Osteoblast (primary cell): Measurements from ENCODE around the gene ATG7. TPM values are rescaled to one million over a fixed set of nuclear protein-coding genes. Genes with fewer than 3 reads are reported as not detected.
"Not testable (repeated sequence)": the region's sequence is repeated elsewhere in the genome, so short reads cannot be mapped to it uniquely, and the experiment has no call there.

ENCODE experiments used
- DNase-seq: peaks from one replicate; pipeline ENCODE4 v3.0.0; 2011; ENCODE audit warnings: low spot score, mixed read lengths; ENCODE audit not compliant: insufficient read length; ENCODE audit errors: missing footprints
- H2AFZ ChIP-seq: 2 replicates; pipeline ENCODE4 v1.6.0; 2011; ENCODE audit warnings: mild to moderate bottlenecking, low read length
- H3K27ac ChIP-seq: 2 replicates; pipeline ENCODE4 v1.5.1; 2011; ENCODE audit warnings: mild to moderate bottlenecking, low read depth, low read length, moderate library complexity
- H3K27me3 ChIP-seq: 2 replicates; pipeline ENCODE4 v1.6.0; 2012; ENCODE audit warnings: mild to moderate bottlenecking, control low read depth, inconsistent platforms, low read length, moderate library complexity; ENCODE audit not compliant: insufficient read depth
- H3K36me3 ChIP-seq: 2 replicates; pipeline ENCODE4 v1.5.1; 2011; ENCODE audit warnings: mild to moderate bottlenecking, low read length, control low read depth, moderate library complexity; ENCODE audit not compliant: insufficient read depth
- H3K4me1 ChIP-seq: 2 replicates; pipeline ENCODE4 v1.5.1; 2011; ENCODE audit warnings: mild to moderate bottlenecking, low read length, control low read depth, moderate library complexity; ENCODE audit not compliant: insufficient read depth
- H3K4me2 ChIP-seq: 2 replicates; pipeline ENCODE4 v1.6.0; 2011; ENCODE audit warnings: mild to moderate bottlenecking, low read length; ENCODE audit not compliant: insufficient read depth
- H3K4me3 ChIP-seq: fragments of 200-600 bp; sonication (generic); 3 replicates; pipeline ENCODE4 v1.5.1; 2012; ENCODE audit warnings: mild to moderate bottlenecking, low read length, inconsistent platforms; ENCODE audit not compliant: insufficient read depth
- H3K79me2 ChIP-seq: 2 replicates; pipeline ENCODE4 v1.6.0; 2012; ENCODE audit warnings: mild to moderate bottlenecking, low read length, control low read depth, inconsistent platforms; ENCODE audit not compliant: insufficient read depth
- H3K9me3 ChIP-seq: 2 replicates; pipeline ENCODE4 v1.5.1; 2011; ENCODE audit warnings: low read depth, low read length, control low read depth
- H4K20me1 ChIP-seq: 2 replicates; pipeline ENCODE4 v1.6.0; 2012; ENCODE audit warnings: mild to moderate bottlenecking, low read length, control low read depth; ENCODE audit not compliant: insufficient read depth
- CTCF ChIP-seq: IDR thresholded peaks from 2 replicates; pipeline ENCODE4 v1.5.1; 2011; ENCODE audit warnings: mild to moderate bottlenecking, low read depth, low read length, moderate library complexity; ENCODE audit errors: extremely low read depth
- total RNA-seq: library from RNA; depleted of rRNA; stranded (reverse); fragments of >200 nt; gene quantifications from 2 replicates; pipeline ENCODE4 v1.2.3, GENCODE V29; 2012

ATG7 gene
- total RNA-seq, 1 donor = 93.4 TPM

GRCh38 chr3:11251807-11252176, 20.4 kb upstream of the ATG7 start:
- Histone ChIP-seq H3K27ac (peak overlapping the region; percentile 13), H4K20me1 (no peaks in the 10 kb centered on the region), H3K27me3 (no peaks in the 10 kb centered on the region), H3K9me3 (no peaks in the 10 kb centered on the region), H3K4me3 (no peak overlapping the region), H3K36me3 (peaks cover 10% of the 10 kb centered on the region), H3K4me2 (peak overlapping the region; percentile 42), H3K79me2 (peaks cover 32% of the 10 kb centered on the region), H2AFZ (peak overlapping the region; percentile 61), H3K4me1 (peaks cover 15% of the 10 kb centered on the region)
- no peak for DNase-seq
- TF ChIP-seq CTCF = no peak

- no peak for DNase-seq
- H2AFZ ChIP-seq = no peak overlapping the region
- TF ChIP-seq CTCF = no peak
Observed at GRCh38 chr3:11254876-11255275, 17.3 kb upstream of the ATG7 start.

GRCh38 chr3:11255537-11255936, 16.7 kb upstream of the ATG7 start:
- not testable (repeated sequence) for H3K4me2 ChIP-seq, H4K20me1 ChIP-seq, H3K27me3 ChIP-seq, H3K9me3 ChIP-seq, H3K4me3 ChIP-seq, H2AFZ ChIP-seq, H3K27ac ChIP-seq, DNase-seq
- peaks cover 23% of the 10 kb centered on the region for H3K36me3 ChIP-seq
- peaks cover 16% of the 10 kb centered on the region for H3K79me2 ChIP-seq
- peaks cover 12% of the 10 kb centered on the region for H3K4me1 ChIP-seq

More at GRCh38 chr3:11254876-11255275, 17.3 kb upstream of the ATG7 start:
- Histone ChIP-seq H3K4me2 (no peak overlapping the region), H3K27me3 (no peaks in the 10 kb centered on the region), H3K4me1 (peaks cover 12% of the 10 kb centered on the region), H3K79me2 (peaks cover 20% of the 10 kb centered on the region), H3K4me3 (no peak overlapping the region), H3K9me3 (no peaks in the 10 kb centered on the region), H3K36me3 (peaks cover 16% of the 10 kb centered on the region), H4K20me1 (no peaks in the 10 kb centered on the region), H3K27ac (no peak overlapping the region)

- H3K4me2 ChIP-seq = no peak overlapping the region
- DNase-seq = no peak
- H3K79me2 ChIP-seq = peaks cover 3% of the 10 kb centered on the region
- H3K27me3 ChIP-seq = no peaks in the 10 kb centered on the region
- no peaks in the 10 kb centered on the region for H3K4me1 ChIP-seq
- H3K4me3 ChIP-seq = no peak overlapping the region
- no peak overlapping the region for H2AFZ ChIP-seq
- TF ChIP-seq CTCF = no peak
- H4K20me1 ChIP-seq = no peaks in the 10 kb centered on the region
- H3K36me3 ChIP-seq = peaks cover 32% of the 10 kb centered on the region
- H3K9me3 ChIP-seq = no peaks in the 10 kb centered on the region
- H3K27ac ChIP-seq = no peak overlapping the region
Observed at GRCh38 chr3:11258958-11259357, 13.2 kb upstream of the ATG7 start.
